ENCODE results near the gene CDH5. TPM values are rescaled to one million over a fixed set of nuclear protein-coding genes. Genes with fewer than 3 reads are reported as not detected.

The CDH5 gene
- total RNA-seq, 1 donor from 2014 or later = 1,308 TPM

- peak overlapping the region; percentile 99 for H3K27ac Mint-ChIP-seq (ENCODE audit: unreplicated experiment)
- peak; percentile 74 for DNase-seq (ENCODE audit: low spot score)
- H3K27me3 Mint-ChIP-seq (ENCODE audit: unreplicated experiment) = peaks cover 37% of the 10 kb centered on the region
- H3K4me3 Mint-ChIP-seq (ENCODE audit: unreplicated experiment) = peak overlapping the region; percentile 80
- no peak for TF ChIP-seq CTCF (IDR thresholded peaks at IDR 0.05; ENCODE audit: unreplicated experiment)
- peaks cover 68% of the 10 kb centered on the region for H3K4me1 Mint-ChIP-seq (ENCODE audit: unreplicated experiment)
- H3K36me3 Mint-ChIP-seq (ENCODE audit: low read depth, unreplicated experiment) = peaks cover 16% of the 10 kb centered on the region
- H3K9me3 Mint-ChIP-seq (ENCODE audit: unreplicated experiment) = no peaks in the 10 kb centered on the region
These were observed 6.5 kb upstream of the CDH5 start for GRCh38 chr16:66359811-66360608.

DNA sequence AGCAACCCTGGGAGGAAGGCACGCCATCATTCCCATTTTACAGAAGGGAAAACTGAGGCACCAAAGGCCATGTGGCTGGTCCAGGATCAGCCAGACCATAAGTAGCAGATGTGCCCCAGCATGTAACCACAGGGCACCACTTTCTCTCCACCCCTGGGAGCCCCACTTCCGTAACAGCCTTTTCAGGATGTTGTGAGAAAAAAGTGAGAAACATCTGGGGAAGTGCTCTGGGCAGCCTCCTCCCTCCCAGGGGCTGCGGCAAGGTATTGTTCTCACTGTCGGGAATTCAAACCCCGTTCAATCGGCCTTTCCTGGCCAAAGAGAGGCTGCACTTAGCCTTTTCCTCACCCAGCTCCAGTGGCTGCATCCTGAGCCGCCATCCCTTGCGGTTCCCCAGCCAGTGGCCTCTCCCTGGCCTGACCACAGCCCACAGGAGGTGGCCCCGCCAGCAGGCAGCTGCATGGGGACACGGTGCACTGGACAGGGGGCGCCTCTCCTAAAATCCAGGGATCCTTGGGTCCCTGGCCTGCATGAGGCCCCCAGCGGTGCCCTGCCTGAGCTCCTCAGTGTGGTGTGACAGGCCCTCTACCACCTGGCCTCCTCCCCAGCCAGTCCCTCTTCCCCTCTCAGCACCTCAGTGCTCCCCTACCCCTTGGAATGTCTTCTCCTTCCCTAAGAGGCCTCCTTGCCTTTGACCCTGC is 5.7 kb upstream of the CDH5 start:
- Mint-ChIP-seq H3K4me1 (ENCODE audit: unreplicated experiment) (peaks cover 76% of the 10 kb centered on the region), H3K4me3 (ENCODE audit: unreplicated experiment) (peak overlapping the region; percentile 80), H3K27me3 (ENCODE audit: unreplicated experiment) (peaks cover 44% of the 10 kb centered on the region), H3K27ac (ENCODE audit: unreplicated experiment) (peak overlapping the region; percentile 99), H3K36me3 (ENCODE audit: low read depth, unreplicated experiment) (peaks cover 23% of the 10 kb centered on the region), H3K9me3 (ENCODE audit: unreplicated experiment) (no peaks in the 10 kb centered on the region)
- DNase-seq (ENCODE audit: low spot score) = peak; percentile 73
- TF ChIP-seq CTCF (IDR thresholded peaks at IDR 0.05; ENCODE audit: unreplicated experiment) = no peak

GRCh38 chr16:66361604-66362135 is 4.8 kb upstream of the CDH5 start:
- no peak for TF ChIP-seq CTCF (IDR thresholded peaks at IDR 0.05; ENCODE audit: unreplicated experiment)
- Mint-ChIP-seq H3K4me3 (ENCODE audit: unreplicated experiment) (peak overlapping the region; percentile 80), H3K36me3 (ENCODE audit: low read depth, unreplicated experiment) (peaks cover 23% of the 10 kb centered on the region), H3K27ac (ENCODE audit: unreplicated experiment) (peak overlapping the region; percentile 99), H3K9me3 (ENCODE audit: unreplicated experiment) (no peaks in the 10 kb centered on the region), H3K27me3 (ENCODE audit: unreplicated experiment) (peaks cover 47% of the 10 kb centered on the region), H3K4me1 (ENCODE audit: unreplicated experiment) (peaks cover 81% of the 10 kb centered on the region)
- DNase-seq (ENCODE audit: low spot score) = no peak

GRCh38 chr16:66363211-66363777 is 3.2 kb upstream of the CDH5 start:
- peak overlapping the region; percentile 96 for H3K4me3 Mint-ChIP-seq (ENCODE audit: unreplicated experiment)
- peak overlapping the region; percentile 99 for H3K27ac Mint-ChIP-seq (ENCODE audit: unreplicated experiment)

More at GRCh38 chr16:66363211-66363777, 3.2 kb upstream of the CDH5 start:
- peaks cover 76% of the 10 kb centered on the region for H3K4me1 Mint-ChIP-seq (ENCODE audit: unreplicated experiment)
- H3K27me3 Mint-ChIP-seq (ENCODE audit: unreplicated experiment) = peaks cover 50% of the 10 kb centered on the region
- no peaks in the 10 kb centered on the region for H3K9me3 Mint-ChIP-seq (ENCODE audit: unreplicated experiment)
- no peak for TF ChIP-seq CTCF (IDR thresholded peaks at IDR 0.05; ENCODE audit: unreplicated experiment)
- no peak for DNase-seq (ENCODE audit: low spot score)
- H3K36me3 Mint-ChIP-seq (ENCODE audit: low read depth, unreplicated experiment) = peaks cover 26% of the 10 kb centered on the region
